ENCODE results near the gene GAS6. TPM values are rescaled to one million over a fixed set of nuclear protein-coding genes. Genes with fewer than 3 reads are reported as not detected.

GAS6 gene
- total and polyA plus RNA-seq, 2 donors (not counting 3 experiments of a cell fraction or from before 2014, with no cell fraction given): 69.2 to 109 TPM

GRCh38 chr13:113782472-113782871, 81.4 kb downstream of the GAS6 start:
- Histone ChIP-seq H3K79me2 (ENCODE audit: control insufficient read depth, insufficient read depth, low read length) (no peaks in the 10 kb centered on the region), H3K27me3 (ENCODE audit: control insufficient read depth in 2 of 2, insufficient read depth in 2 of 2, low read length in 2 of 2) (no peaks in the 10 kb centered on the region), H3K9me3 (replicated peaks; ENCODE audit: control insufficient read depth, insufficient read depth, low read length) (no peaks in the 10 kb centered on the region), H3K36me3 (ENCODE audit: control insufficient read depth in 2 of 2, extremely low read depth in 1 of 2, insufficient read depth in 2 of 2, low read length in 2 of 2) (peaks cover 0 to 8% of the 10 kb centered on the region in 2 experiments), H3K27ac (ENCODE audit: insufficient read depth, low read depth, low read length) (no peak overlapping the region), H2AFZ (ENCODE audit: low read depth, low read length) (no peak overlapping the region), H3K4me3 (replicated peaks in 1 of 3; ENCODE audit: insufficient read depth in 1 of 3, low read depth in 1 of 3, low read length in 3 of 3) (no peak overlapping the region), H4K20me1 (replicated peaks; ENCODE audit: control insufficient read depth, extremely low read depth, insufficient read depth, low read length) (no peaks in the 10 kb centered on the region), H3K4me2 (ENCODE audit: insufficient read depth, low read length) (no peak overlapping the region), H3K9me1 (replicated peaks; ENCODE audit: control insufficient read depth, extremely low read depth, insufficient read depth, low read length) (no peaks in the 10 kb centered on the region), H3K9ac (replicated peaks; ENCODE audit: extremely low read depth, insufficient read depth, low read length) (no peak overlapping the region), H3K4me1 (ENCODE audit: control insufficient read depth, extremely low read depth, insufficient read depth, low read length) (peaks cover 14% of the 10 kb centered on the region)
- TF ChIP-seq MYC (IDR thresholded peaks at IDR 0.05; ENCODE audit: low read depth, low read length) (no peak), FOS (IDR thresholded peaks at IDR 0.05; ENCODE audit: borderline replicate concordance, insufficient read depth, low read length) (no peak), POLR2AphosphoS5 (IDR thresholded peaks at IDR 0.05; ENCODE audit: insufficient read depth, low read depth, low read length) (no peak), EZH2 (IDR thresholded peaks at IDR 0.05; ENCODE audit: borderline replicate concordance, low read depth, low read length, severe bottlenecking) (no peak), POLR2A (IDR thresholded peaks at IDR 0.05; ENCODE audit: low read depth, low read length) (no peak), CTCF (IDR thresholded peaks at IDR 0.05; ENCODE audit: extremely low read depth in 1 of 2, insufficient read depth in 1 of 2, low read depth in 1 of 2, low read length in 2 of 2) (no peak)
- TF ChIP-seq, protein P1, sequence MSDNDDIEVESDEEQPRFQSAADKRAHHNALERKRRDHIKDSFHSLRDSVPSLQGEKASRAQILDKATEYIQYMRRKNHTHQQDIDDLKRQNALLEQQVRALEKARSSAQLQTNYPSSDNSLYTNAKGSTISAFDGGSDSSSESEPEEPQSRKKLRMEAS (IDR thresholded peaks at IDR 0.05; ENCODE audit: insufficient read depth, insufficient read length): no peak
- CTCF ChIA-PET: interaction anchor here (0.8 to 1.2 kb wide), 4 partner anchors 11 to 55 kb away, joined by 3 to 4 read pairs (median 3); no protein-coding TSS in a partner anchor
- no peak for DNase-seq (ENCODE audit: low read depth, low spot score)
- dilution Hi-C loops (cut with MboI; ENCODE audit: extremely low pct_ligation_motif_present, low sequenced_read_pairs): no loop called here
- intact Hi-C loops (cut with micrococcal nuclease): no loop called here
- BruUV-seq (replicated peaks): no TSS peak
- POLR2A ChIA-PET: no interaction called here
- no peak for FAIRE-seq

Data from endothelial cell of umbilical vein (primary cell).